Lung (tissue), 12 donors: ENCODE results near the gene METTL8. TPM values are rescaled to one million over a fixed set of nuclear protein-coding genes. Genes with fewer than 3 reads are reported as not detected.

Experiments used
- ATAC-seq: fragments of 200-7000 bp; cut with Tn5 transposase; one replicate; pipeline ENCODE4 v1.9.1; 2020; ENCODE audit warnings: moderate number of reproducible peaks; ENCODE audit not compliant: insufficient read depth, low FRiP score
- DNase-seq, 3 donors: peaks; one replicate each; pipeline ENCODE4 v3.0.0-alpha.2; 2013 to 2017
- H3K27ac ChIP-seq, 2 donors: one replicate each; pipeline ENCODE4 v1.5.1; 2013; ENCODE audit warnings: mild to moderate bottlenecking in 2 of 2, moderate library complexity in 2 of 2, control low read depth in 1 of 2, inconsistent platforms in 1 of 2, low read depth in 1 of 2, low read length in 1 of 2
- H3K27me3 ChIP-seq, 3 donors: one replicate each; pipeline ENCODE4 v1.5.1; 2013; ENCODE audit warnings: low read length in 2 of 3; ENCODE audit not compliant: control insufficient read depth in 3 of 3, insufficient read depth in 3 of 3
- H3K36me3 ChIP-seq, 4 donors: one replicate each; pipeline ENCODE4 v1.5.1; 2013; ENCODE audit warnings: low read length in 4 of 4, mild to moderate bottlenecking in 1 of 4, moderate library complexity in 1 of 4; ENCODE audit not compliant: control insufficient read depth in 4 of 4, insufficient read depth in 4 of 4
- H3K4me1 ChIP-seq, 5 donors: one replicate each; pipeline ENCODE4 v1.5.1; 2013; ENCODE audit warnings: low read length in 5 of 5, mild to moderate bottlenecking in 2 of 5, moderate library complexity in 1 of 5; ENCODE audit not compliant: control insufficient read depth in 5 of 5, insufficient read depth in 5 of 5
- H3K4me3 ChIP-seq: one replicate; pipeline ENCODE4 v1.5.1; 2013; ENCODE audit warnings: mild to moderate bottlenecking, control low read depth, moderate library complexity
- H3K9ac ChIP-seq, 2 donors: one replicate each; pipeline ENCODE4 v1.5.1; 2013; ENCODE audit warnings: low read length in 2 of 2, control low read depth in 1 of 2; ENCODE audit not compliant: insufficient read depth in 1 of 2
- H3K9me3 ChIP-seq, 4 donors: one replicate each; pipeline ENCODE4 v1.5.1; 2013; ENCODE audit warnings: low read length in 3 of 4, mild to moderate bottlenecking in 1 of 4, moderate library complexity in 1 of 4; ENCODE audit not compliant: control insufficient read depth in 4 of 4, insufficient read depth in 3 of 4
- WGBS, 2 donors: extraction: QIAGEN DNeasy Blood & Tissue Kit; methylation state at CpG; one replicate each; pipeline ENCODE4 v1.1.7; 2013; 5-methylcytosine and 5-hydroxymethylcytosine counted together
- polyA plus RNA-seq, 2 donors: library from polyadenylated mRNA; stranded (reverse); fragments of 200-250 nt; gene quantifications; one replicate each; pipeline ENCODE4 v1.2.1, GENCODE V29; 2013
- total RNA-seq, 2 donors: library from RNA; depleted of rRNA in 1 of 2; stranded (reverse); fragments of >200 nt in 1 of 2; gene quantifications; one replicate each; pipeline ENCODE4 v1.2.1, GENCODE V29; 2014 to 2021
- TF ChIP-seq, protein P1 (sequence below): IDR thresholded peaks from 2 replicates; pipeline ENCODE4 v1.5.1; 2012; ENCODE audit warnings: mild to moderate bottlenecking; ENCODE audit errors: control extremely low read depth, extremely low read depth
- donor health status: control.
- donor health status: control.
- donor health status: Bipolar disorder and iron deficiency.
- donor health status: healthy.
- donor health status: DM: yes; HTN: yes; CAD: no.

Gene METTL8
- total and polyA plus RNA-seq, 4 donors, result 4.9 to 9.3 (median 8.5) TPM

DNA sequence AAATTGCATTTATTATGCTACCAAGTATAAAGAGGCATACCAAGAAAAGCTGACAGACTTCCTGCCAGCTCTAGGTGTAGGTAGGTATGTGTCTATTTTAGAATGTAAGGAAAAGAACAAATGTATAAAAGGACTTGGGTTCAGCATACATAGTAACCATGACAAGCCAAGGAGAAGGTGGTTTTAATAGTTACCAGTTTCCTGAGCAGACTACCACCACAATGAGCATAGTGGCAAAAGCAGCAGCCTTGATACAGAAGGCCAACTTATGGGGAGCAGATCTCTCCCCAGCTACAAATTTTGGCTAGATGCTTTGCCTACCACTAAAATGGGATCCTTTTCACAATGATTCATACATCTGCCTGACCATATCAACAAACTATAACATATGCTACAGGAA, 34.5 kb downstream of the METTL8 start:
- H3K4me3 ChIP-seq, result no peak overlapping the region
- no peaks in the 10 kb centered on the region for H3K27me3 ChIP-seq
- no peaks in the 10 kb centered on the region for H3K36me3 ChIP-seq
- ATAC-seq, result no peak
- no peak for DNase-seq
- peaks cover 0 to 3% (median 0%) of the 10 kb centered on the region in 4 donors for H3K9me3 ChIP-seq
- H3K27ac ChIP-seq, result no peak overlapping the region
- H3K9ac ChIP-seq, result no peak overlapping the region
- TF ChIP-seq, protein P1, sequence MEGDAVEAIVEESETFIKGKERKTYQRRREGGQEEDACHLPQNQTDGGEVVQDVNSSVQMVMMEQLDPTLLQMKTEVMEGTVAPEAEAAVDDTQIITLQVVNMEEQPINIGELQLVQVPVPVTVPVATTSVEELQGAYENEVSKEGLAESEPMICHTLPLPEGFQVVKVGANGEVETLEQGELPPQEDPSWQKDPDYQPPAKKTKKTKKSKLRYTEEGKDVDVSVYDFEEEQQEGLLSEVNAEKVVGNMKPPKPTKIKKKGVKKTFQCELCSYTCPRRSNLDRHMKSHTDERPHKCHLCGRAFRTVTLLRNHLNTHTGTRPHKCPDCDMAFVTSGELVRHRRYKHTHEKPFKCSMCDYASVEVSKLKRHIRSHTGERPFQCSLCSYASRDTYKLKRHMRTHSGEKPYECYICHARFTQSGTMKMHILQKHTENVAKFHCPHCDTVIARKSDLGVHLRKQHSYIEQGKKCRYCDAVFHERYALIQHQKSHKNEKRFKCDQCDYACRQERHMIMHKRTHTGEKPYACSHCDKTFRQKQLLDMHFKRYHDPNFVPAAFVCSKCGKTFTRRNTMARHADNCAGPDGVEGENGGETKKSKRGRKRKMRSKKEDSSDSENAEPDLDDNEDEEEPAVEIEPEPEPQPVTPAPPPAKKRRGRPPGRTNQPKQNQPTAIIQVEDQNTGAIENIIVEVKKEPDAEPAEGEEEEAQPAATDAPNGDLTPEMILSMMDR, result no peak
- peaks cover 0 to 1% (median 0%) of the 10 kb centered on the region in 5 donors for H3K4me1 ChIP-seq

GRCh38 chr2:171394164-171394740, 39.5 kb downstream of the METTL8 start:
- Histone ChIP-seq H3K4me1 (peaks cover 0 to 8% (median 0%) of the 10 kb centered on the region in 5 donors), H3K36me3 (no peaks in the 10 kb centered on the region), H3K9me3 (no peaks in the 10 kb centered on the region), H3K27me3 (no peaks in the 10 kb centered on the region), H3K4me3 (no peak overlapping the region), H3K27ac (no peak overlapping the region), H3K9ac (no peak overlapping the region)
- 27 to 36% methylated on average over 1 of the region's 1 CpG for WGBS, 2 donors
- peak in 2 of 3 donors; percentile 30 to 42 for DNase-seq
- no peak for ATAC-seq
- TF ChIP-seq, protein P1, result no peak

GRCh38 chr2:171393487-171393886, 40.3 kb downstream of the METTL8 start:
- WGBS, 2 donors, result 94 to 100% methylated on average over 1 of the region's 1 CpG
- TF ChIP-seq, protein P1, result no peak
- DNase-seq, result no peak

GRCh38 chr2:171391532-171391931, 42.3 kb downstream of the METTL8 start:
- DNase-seq, result no peak
- Histone ChIP-seq H3K27me3 (no peaks in the 10 kb centered on the region), H3K9me3 (no peaks in the 10 kb centered on the region), H3K36me3 (no peaks in the 10 kb centered on the region), H3K4me3 (no peak overlapping the region), H3K4me1 (peaks cover 0 to 8% (median 0%) of the 10 kb centered on the region in 5 donors), H3K9ac (no peak overlapping the region), H3K27ac (no peak overlapping the region)
- no peak for ATAC-seq
- TF ChIP-seq, protein P1, result no peak
- WGBS, 2 donors, result 90 to 95% methylated on average over 2 of the region's 2 CpGs

More at GRCh38 chr2:171393487-171393886, 40.3 kb downstream of the METTL8 start:
- no peak for ATAC-seq
- no peak overlapping the region for H3K27ac ChIP-seq
- no peak overlapping the region for H3K4me3 ChIP-seq
- no peak overlapping the region for H3K9ac ChIP-seq
- no peaks in the 10 kb centered on the region for H3K36me3 ChIP-seq
- peaks cover 0 to 8% (median 0%) of the 10 kb centered on the region in 5 donors for H3K4me1 ChIP-seq
- H3K27me3 ChIP-seq, result no peaks in the 10 kb centered on the region
- no peaks in the 10 kb centered on the region for H3K9me3 ChIP-seq
